ENCODE measurements around the gene CHRNA4. TPM values are rescaled to one million over a fixed set of nuclear protein-coding genes. Genes with fewer than 3 reads are reported as not detected.

Gene CHRNA4
- total and polyA plus RNA-seq, 9 of the 15 experiments (the other 6 are each of a cell fraction or from before 2014, with no cell fraction given), result not detected

GRCh38 chr20:63373996-63374395, 12.8 kb upstream of the CHRNA4 start:
- Histone ChIP-seq H3K36me3 (ENCODE audit: control insufficient read depth, insufficient read depth, low read length) (no peaks in the 10 kb centered on the region), H3K79me2 (ENCODE audit: control insufficient read depth, insufficient read depth, low read length) (no peaks in the 10 kb centered on the region), H4K20me1 (replicated peaks; ENCODE audit: control insufficient read depth, insufficient read depth, low read length) (peaks cover 11% of the 10 kb centered on the region; the same call in 1 of the 2 replicates), H3K4me3 (no peak overlapping the region), H3K27me3 (ENCODE audit: control insufficient read depth in 2 of 2, insufficient read depth in 2 of 2, low read length in 2 of 2) (peaks cover 6 to 79% of the 10 kb centered on the region in 2 experiments; a peak in 4 of 5 replicates), H3K9me1 (ENCODE audit: control insufficient read depth, insufficient read depth, low read length) (no peaks in the 10 kb centered on the region), H3K27ac (ENCODE audit: extremely low read depth, low read depth, low read length) (no peak overlapping the region), H3K9ac (ENCODE audit: insufficient read depth in 1 of 2, low read depth in 2 of 2, low read length in 2 of 2) (no peak overlapping the region), H3K9me3 (replicated peaks; ENCODE audit: control insufficient read depth, insufficient read depth, low read depth, low read length) (no peaks in the 10 kb centered on the region), H3K4me1 (replicated peaks in 1 of 2; ENCODE audit: control insufficient read depth in 2 of 2, insufficient read depth in 2 of 2, low read length in 2 of 2) (peaks cover 0 to 4% of the 10 kb centered on the region in 2 experiments; a peak in 2 of 5 replicates), H2AFZ (ENCODE audit: low read depth, low read length) (no peak overlapping the region), H3K4me2 (ENCODE audit: insufficient read depth, low read length) (no peak overlapping the region)
- no peak for TF ChIP-seq ZNF140 (CRISPR knock-in tag; IDR thresholded peaks at IDR 0.05)
- no peak for TF ChIP-seq EZH2 (IDR thresholded peaks at IDR 0.05; ENCODE audit: borderline replicate concordance, low read depth, low read length)
- TF ChIP-seq POLR2H (tag; IDR thresholded peaks at IDR 0.05; ENCODE audit: low read depth), result no peak
- TF ChIP-seq, protein P1, sequence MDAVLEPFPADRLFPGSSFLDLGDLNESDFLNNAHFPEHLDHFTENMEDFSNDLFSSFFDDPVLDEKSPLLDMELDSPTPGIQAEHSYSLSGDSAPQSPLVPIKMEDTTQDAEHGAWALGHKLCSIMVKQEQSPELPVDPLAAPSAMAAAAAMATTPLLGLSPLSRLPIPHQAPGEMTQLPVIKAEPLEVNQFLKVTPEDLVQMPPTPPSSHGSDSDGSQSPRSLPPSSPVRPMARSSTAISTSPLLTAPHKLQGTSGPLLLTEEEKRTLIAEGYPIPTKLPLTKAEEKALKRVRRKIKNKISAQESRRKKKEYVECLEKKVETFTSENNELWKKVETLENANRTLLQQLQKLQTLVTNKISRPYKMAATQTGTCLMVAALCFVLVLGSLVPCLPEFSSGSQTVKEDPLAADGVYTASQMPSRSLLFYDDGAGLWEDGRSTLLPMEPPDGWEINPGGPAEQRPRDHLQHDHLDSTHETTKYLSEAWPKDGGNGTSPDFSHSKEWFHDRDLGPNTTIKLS (IDR thresholded peaks at IDR 0.05; ENCODE audit: borderline replicate concordance, low read depth), result no peak
- TF ChIP-seq, protein P2, sequence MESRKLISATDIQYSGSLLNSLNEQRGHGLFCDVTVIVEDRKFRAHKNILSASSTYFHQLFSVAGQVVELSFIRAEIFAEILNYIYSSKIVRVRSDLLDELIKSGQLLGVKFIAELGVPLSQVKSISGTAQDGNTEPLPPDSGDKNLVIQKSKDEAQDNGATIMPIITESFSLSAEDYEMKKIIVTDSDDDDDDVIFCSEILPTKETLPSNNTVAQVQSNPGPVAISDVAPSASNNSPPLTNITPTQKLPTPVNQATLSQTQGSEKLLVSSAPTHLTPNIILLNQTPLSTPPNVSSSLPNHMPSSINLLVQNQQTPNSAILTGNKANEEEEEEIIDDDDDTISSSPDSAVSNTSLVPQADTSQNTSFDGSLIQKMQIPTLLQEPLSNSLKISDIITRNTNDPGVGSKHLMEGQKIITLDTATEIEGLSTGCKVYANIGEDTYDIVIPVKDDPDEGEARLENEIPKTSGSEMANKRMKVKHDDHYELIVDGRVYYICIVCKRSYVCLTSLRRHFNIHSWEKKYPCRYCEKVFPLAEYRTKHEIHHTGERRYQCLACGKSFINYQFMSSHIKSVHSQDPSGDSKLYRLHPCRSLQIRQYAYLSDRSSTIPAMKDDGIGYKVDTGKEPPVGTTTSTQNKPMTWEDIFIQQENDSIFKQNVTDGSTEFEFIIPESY (CRISPR knock-in tag; IDR thresholded peaks at IDR 0.05), result no peak
- TF ChIP-seq HNRNPH1 (optimal IDR thresholded peaks at IDR 0.05; ENCODE audit: low read depth, low read length), result no peak
- TF ChIP-seq POLR2AphosphoS5 (IDR thresholded peaks at IDR 0.05; ENCODE audit: control insufficient read depth, insufficient read depth, low read depth, low read length), result no peak
- TF ChIP-seq MXD1 (CRISPR knock-in tag; IDR thresholded peaks at IDR 0.05; ENCODE audit: borderline replicate concordance, poor library complexity, severe bottlenecking), result no peak
- no peak for TF ChIP-seq TCF7L2 (IDR thresholded peaks at IDR 0.05; ENCODE audit: low read depth, low read length)
- no peak for TF ChIP-seq HBP1 (CRISPR knock-in tag; IDR thresholded peaks at IDR 0.05)
- TF ChIP-seq GATAD2A (IDR thresholded peaks at IDR 0.05), result no peak
- no peak for TF ChIP-seq MYC (IDR thresholded peaks at IDR 0.05; ENCODE audit: low read depth, low read length)
- TF ChIP-seq MYC (CRISPR knock-in tag; IDR thresholded peaks at IDR 0.05; ENCODE audit: borderline replicate concordance, low read depth), result no peak
- TF ChIP-seq PHB2 (IDR thresholded peaks at IDR 0.05; ENCODE audit: low read depth), result no peak
- TF ChIP-seq ZNF696 (CRISPR knock-in tag; conservative IDR thresholded peaks at IDR 0.05), result no peak
- BruUV-seq (replicated peaks), result no TSS peak
- ChIA-PET POLR2A (no interaction called here), CTCF (ENCODE audit: low intra/inter-chr PET ratio) (no interaction called here)
- DNase-seq (ENCODE audit: extremely low read depth in 1 of 4, low spot score in 3 of 4) (no peak), ATAC-seq (no peak), FAIRE-seq (no peak)
- WGBS (ENCODE audit: insufficient coverage, low coverage, missing lambda C conversion rate), result 3% methylated on average over 19 of the region's 19 CpGs
- in situ Hi-C loops (cut with MboI), result no loop called here
- intact Hi-C loops (cut with micrococcal nuclease), result no loop called here

Data from K562 (cell line).